H54 (cell line): ENCODE results near the gene SLC9A3.

Experiments used
- DNase-seq: peaks from one replicate; pipeline ENCODE4 v3.0.0; 2011; ENCODE audit warnings: low spot score, mixed read lengths; ENCODE audit not compliant: insufficient read length
- FAIRE-seq: peaks from 3 replicates; lab custom pipeline; 2011; peaks lifted over from hg19 to GRCh38; lab: Jason Lieb, UNC
- POLR2A ChIP-seq: IDR thresholded peaks from 2 replicates; pipeline ENCODE4 v1.6.1; 2011; ENCODE audit warnings: low read depth, mild to moderate bottlenecking, low read length

SLC9A3 gene

DNA sequence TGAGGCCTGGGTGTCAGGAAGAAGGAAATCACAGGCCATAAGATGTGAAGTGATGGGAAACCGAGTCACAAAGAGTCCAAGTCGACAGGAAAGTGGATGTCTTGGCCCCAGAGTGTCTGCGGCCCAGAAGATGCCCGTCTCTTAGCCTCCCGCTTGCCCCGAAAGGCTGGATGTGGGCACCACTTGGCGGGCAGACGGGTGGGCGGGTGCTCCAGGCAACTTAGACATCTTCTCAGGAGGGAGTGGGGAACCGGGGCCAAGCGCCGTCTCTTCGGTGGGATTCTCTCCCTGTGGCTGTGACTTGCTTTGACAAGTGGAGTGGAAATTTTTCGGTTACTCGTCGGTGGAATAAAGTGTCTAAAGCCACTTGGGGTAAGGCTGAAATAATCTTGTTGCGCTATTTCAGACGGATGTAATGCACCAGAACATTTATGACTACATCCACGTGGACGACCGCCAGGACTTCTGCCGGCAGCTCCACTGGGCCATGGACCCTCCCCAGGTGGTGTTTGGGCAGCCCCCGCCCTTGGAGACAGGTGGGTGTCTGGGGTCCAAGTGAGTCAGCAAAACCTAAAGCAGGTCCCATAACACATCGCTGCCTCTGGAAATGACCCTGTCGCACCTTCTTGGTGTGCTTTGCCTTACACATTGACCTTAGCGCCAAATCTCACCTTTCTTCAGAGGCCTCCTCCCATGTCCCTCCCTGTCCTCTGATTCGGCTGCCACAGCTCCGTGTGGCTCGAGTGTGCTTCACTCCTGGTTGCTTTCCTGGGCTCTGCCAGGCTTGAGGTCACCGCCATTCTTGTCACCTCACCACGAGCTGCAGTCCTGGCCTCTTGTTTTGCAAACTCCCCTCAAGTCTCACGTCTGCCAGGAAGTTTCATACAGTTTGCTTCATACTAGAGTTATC lies 101.7 kb downstream of the SLC9A3 start:
- FAIRE-seq (no peak), DNase-seq (no peak)
- no peak for TF ChIP-seq POLR2A

DNA sequence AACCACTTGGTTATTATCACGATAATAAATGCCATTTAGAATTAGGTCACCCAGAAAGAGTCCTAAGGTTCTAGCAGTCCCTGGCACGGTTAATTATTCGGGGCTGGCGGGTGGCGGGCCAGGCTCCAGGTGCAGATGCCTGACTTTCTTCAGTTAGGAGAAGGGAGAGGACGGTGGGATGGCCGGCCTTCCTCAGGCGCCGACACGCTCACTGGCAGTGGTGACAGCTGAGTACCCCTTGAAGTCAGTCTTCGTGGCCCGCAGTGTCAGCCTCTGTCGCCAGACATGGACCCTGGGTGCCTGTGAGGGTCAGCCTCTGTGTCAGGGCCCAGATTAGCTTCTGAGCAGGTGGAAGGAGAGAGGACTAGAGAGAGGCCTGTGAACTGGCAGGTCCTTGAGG lies 102.3 kb downstream of the SLC9A3 start:
- FAIRE-seq (no peak), DNase-seq (no peak)
- no peak for TF ChIP-seq POLR2A

DNA sequence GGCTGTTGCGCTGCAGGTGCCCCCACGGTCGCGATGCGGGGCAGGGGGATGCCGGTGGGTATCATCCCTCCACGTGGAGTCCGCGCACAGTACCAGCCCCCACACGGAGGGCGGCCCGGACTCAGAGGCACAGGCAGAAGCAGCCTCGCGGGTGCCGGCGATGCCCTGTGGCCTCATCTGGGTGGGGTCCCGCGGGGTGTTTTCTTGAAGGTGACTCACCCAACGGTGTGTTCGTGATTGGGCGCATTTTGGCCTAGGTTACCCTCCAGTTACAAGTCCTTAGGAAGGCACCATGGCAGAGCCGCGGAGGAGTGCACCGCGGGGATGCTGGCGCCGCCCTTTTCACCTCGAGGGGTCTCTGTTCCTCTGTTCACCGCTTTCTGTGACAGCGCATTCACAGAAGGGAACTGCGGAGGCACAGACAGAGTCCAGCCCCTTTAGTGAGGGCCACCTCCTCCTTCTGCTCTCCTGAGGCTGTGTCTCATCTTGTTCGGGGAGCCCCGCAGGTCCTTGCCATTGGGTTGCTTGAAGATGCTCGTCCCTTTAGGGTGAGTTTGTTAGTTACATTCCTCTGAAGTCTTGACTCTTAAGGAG lies 102.9 kb downstream of the SLC9A3 start:
- no peak for DNase-seq
- no peak for FAIRE-seq

DNA sequence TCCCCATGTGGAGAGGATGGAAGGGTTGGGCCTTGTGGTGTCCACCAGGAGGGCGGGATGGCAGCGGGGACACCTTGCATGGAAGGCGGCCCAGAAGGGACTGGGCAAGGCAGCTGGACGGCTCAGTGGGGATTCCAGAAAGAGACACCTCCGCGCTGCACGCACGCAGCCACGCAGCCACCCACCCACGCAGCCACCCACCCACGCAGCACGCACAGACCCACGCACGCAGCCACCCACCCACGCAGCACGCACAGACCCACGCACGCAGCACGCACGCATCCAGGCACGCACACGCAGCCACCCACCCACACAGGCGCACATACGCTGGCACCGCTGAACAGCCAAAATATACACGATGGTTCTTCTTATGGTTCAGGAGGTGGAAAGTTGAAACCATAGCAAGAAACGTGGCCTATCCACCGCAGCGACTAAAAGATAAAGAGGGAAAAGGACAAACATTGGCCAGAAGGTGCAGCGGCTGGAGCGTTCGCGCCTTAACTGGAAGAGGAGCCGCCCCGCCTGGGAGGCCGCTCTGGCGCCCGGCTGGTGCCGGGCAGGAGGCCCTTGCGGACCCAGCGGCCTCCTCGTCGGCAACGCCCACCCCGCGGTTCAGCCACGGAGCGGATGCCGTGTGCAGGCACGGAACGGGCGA lies 103.5 kb downstream of the SLC9A3 start:
- DNase-seq = no peak
- no peak for FAIRE-seq
- TF ChIP-seq POLR2A = no peak

More for the DNA sequence above, 102.9 kb downstream of the SLC9A3 start:
- no peak for TF ChIP-seq POLR2A
